ENCODE measurements around the gene EXOC6B. TPM values are rescaled to one million over a fixed set of nuclear protein-coding genes. Genes with fewer than 3 reads are reported as not detected.

The EXOC6B gene
- total and polyA plus RNA-seq, 9 of the 15 experiments (the other 6 are each of a cell fraction or from before 2014, with no cell fraction given): 0.28 to 4.2 (median 2.0) TPM

DNA sequence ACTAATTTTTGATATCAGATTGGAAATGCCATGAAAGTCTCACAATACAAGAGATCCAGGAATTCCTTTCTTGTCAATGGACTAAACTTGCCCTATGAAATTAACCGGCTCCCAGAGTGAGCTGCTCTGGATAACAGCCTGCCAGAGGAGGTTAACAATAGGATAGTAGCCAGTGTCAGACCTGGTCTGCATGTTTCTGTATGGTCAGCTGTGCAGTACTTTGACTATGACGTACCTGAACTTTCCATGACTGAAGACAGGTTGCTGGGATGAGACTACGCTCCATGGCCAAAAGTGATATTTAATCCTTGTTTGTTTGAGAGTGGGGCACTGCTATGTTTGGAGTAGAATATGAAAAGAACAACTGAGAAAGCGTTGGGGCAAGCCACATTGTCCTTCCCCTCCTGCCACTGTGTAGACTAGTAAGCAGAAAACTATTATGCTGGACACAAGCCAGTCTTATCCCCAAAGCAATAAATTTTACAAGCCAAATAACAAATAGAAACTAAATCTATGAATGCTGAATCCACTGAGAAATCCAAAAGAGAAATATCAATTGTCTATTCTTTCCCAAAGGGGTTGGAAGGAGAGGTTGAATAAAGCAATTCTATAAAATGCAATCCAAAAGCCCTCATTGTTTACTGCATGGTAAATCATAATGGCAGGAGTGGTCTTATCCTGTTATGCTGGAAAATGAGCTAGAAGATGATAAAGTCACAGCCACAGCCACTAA lies 562.6 kb downstream of the EXOC6B start:
- ATAC-seq (no peak), FAIRE-seq (no peak), DNase-seq (ENCODE audit: extremely low read depth in 1 of 4, low spot score in 3 of 4) (no peak)
- H2AFZ ChIP-seq (ENCODE audit: low read depth, low read length): no peak overlapping the region
- no peaks in the 10 kb centered on the region for H3K79me2 ChIP-seq (ENCODE audit: control insufficient read depth, insufficient read depth, low read length)
- no peak overlapping the region for H3K4me2 ChIP-seq (ENCODE audit: insufficient read depth, low read length)
- H3K9me1 ChIP-seq (ENCODE audit: control insufficient read depth, insufficient read depth, low read length): no peaks in the 10 kb centered on the region
- H3K27ac ChIP-seq (ENCODE audit: extremely low read depth, low read depth, low read length): no peak overlapping the region
- no peaks in the 10 kb centered on the region for H4K20me1 ChIP-seq (replicated peaks; ENCODE audit: control insufficient read depth, insufficient read depth, low read length)
- intact Hi-C loops (cut with micrococcal nuclease) (no loop called here), in situ Hi-C loops (cut with MboI) (no loop called here)
- H3K4me1 ChIP-seq (replicated peaks in 1 of 2; ENCODE audit: control insufficient read depth in 2 of 2, insufficient read depth in 2 of 2, low read length in 2 of 2): no peaks in the 10 kb centered on the region
- ChIA-PET POLR2A (no interaction called here), CTCF (ENCODE audit: low intra/inter-chr PET ratio) (no interaction called here)
- no TSS peak for BruUV-seq (replicated peaks)
- 0% methylated on average over 4 of the region's 4 CpGs for WGBS (ENCODE audit: insufficient coverage, low coverage, missing lambda C conversion rate)
- no peak overlapping the region for H3K4me3 ChIP-seq
- no peaks in the 10 kb centered on the region for H3K36me3 ChIP-seq (ENCODE audit: control insufficient read depth, insufficient read depth, low read length)
- H3K9me3 ChIP-seq (replicated peaks; ENCODE audit: control insufficient read depth, insufficient read depth, low read depth, low read length): no peaks in the 10 kb centered on the region
- H3K27me3 ChIP-seq (ENCODE audit: control insufficient read depth in 2 of 2, insufficient read depth in 2 of 2, low read length in 2 of 2): no peaks in the 10 kb centered on the region
- no peak overlapping the region for H3K9ac ChIP-seq (ENCODE audit: insufficient read depth in 1 of 2, low read depth in 2 of 2, low read length in 2 of 2)
- TF ChIP-seq ZNF780A (CRISPR knock-in tag; IDR thresholded peaks at IDR 0.05) (no peak), CC2D1A (IDR thresholded peaks at IDR 0.05) (no peak), CBX8 (IDR thresholded peaks at IDR 0.05; ENCODE audit: borderline replicate concordance, extremely low read depth, low read depth, low read length, poor library complexity, severe bottlenecking) (no peak)
- TF ChIP-seq, protein P1, sequence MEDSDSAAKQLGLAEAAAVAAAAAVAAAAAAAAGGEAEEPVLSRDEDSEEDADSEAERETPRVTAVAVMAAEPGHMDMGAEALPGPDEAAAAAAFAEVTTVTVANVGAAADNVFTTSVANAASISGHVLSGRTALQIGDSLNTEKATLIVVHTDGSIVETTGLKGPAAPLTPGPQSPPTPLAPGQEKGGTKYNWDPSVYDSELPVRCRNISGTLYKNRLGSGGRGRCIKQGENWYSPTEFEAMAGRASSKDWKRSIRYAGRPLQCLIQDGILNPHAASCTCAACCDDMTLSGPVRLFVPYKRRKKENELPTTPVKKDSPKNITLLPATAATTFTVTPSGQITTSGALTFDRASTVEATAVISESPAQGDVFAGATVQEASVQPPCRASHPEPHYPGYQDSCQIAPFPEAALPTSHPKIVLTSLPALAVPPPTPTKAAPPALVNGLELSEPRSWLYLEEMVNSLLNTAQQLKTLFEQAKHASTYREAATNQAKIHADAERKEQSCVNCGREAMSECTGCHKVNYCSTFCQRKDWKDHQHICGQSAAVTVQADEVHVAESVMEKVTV (CRISPR knock-in tag; IDR thresholded peaks at IDR 0.05): no peak
- TF ChIP-seq, protein P2, sequence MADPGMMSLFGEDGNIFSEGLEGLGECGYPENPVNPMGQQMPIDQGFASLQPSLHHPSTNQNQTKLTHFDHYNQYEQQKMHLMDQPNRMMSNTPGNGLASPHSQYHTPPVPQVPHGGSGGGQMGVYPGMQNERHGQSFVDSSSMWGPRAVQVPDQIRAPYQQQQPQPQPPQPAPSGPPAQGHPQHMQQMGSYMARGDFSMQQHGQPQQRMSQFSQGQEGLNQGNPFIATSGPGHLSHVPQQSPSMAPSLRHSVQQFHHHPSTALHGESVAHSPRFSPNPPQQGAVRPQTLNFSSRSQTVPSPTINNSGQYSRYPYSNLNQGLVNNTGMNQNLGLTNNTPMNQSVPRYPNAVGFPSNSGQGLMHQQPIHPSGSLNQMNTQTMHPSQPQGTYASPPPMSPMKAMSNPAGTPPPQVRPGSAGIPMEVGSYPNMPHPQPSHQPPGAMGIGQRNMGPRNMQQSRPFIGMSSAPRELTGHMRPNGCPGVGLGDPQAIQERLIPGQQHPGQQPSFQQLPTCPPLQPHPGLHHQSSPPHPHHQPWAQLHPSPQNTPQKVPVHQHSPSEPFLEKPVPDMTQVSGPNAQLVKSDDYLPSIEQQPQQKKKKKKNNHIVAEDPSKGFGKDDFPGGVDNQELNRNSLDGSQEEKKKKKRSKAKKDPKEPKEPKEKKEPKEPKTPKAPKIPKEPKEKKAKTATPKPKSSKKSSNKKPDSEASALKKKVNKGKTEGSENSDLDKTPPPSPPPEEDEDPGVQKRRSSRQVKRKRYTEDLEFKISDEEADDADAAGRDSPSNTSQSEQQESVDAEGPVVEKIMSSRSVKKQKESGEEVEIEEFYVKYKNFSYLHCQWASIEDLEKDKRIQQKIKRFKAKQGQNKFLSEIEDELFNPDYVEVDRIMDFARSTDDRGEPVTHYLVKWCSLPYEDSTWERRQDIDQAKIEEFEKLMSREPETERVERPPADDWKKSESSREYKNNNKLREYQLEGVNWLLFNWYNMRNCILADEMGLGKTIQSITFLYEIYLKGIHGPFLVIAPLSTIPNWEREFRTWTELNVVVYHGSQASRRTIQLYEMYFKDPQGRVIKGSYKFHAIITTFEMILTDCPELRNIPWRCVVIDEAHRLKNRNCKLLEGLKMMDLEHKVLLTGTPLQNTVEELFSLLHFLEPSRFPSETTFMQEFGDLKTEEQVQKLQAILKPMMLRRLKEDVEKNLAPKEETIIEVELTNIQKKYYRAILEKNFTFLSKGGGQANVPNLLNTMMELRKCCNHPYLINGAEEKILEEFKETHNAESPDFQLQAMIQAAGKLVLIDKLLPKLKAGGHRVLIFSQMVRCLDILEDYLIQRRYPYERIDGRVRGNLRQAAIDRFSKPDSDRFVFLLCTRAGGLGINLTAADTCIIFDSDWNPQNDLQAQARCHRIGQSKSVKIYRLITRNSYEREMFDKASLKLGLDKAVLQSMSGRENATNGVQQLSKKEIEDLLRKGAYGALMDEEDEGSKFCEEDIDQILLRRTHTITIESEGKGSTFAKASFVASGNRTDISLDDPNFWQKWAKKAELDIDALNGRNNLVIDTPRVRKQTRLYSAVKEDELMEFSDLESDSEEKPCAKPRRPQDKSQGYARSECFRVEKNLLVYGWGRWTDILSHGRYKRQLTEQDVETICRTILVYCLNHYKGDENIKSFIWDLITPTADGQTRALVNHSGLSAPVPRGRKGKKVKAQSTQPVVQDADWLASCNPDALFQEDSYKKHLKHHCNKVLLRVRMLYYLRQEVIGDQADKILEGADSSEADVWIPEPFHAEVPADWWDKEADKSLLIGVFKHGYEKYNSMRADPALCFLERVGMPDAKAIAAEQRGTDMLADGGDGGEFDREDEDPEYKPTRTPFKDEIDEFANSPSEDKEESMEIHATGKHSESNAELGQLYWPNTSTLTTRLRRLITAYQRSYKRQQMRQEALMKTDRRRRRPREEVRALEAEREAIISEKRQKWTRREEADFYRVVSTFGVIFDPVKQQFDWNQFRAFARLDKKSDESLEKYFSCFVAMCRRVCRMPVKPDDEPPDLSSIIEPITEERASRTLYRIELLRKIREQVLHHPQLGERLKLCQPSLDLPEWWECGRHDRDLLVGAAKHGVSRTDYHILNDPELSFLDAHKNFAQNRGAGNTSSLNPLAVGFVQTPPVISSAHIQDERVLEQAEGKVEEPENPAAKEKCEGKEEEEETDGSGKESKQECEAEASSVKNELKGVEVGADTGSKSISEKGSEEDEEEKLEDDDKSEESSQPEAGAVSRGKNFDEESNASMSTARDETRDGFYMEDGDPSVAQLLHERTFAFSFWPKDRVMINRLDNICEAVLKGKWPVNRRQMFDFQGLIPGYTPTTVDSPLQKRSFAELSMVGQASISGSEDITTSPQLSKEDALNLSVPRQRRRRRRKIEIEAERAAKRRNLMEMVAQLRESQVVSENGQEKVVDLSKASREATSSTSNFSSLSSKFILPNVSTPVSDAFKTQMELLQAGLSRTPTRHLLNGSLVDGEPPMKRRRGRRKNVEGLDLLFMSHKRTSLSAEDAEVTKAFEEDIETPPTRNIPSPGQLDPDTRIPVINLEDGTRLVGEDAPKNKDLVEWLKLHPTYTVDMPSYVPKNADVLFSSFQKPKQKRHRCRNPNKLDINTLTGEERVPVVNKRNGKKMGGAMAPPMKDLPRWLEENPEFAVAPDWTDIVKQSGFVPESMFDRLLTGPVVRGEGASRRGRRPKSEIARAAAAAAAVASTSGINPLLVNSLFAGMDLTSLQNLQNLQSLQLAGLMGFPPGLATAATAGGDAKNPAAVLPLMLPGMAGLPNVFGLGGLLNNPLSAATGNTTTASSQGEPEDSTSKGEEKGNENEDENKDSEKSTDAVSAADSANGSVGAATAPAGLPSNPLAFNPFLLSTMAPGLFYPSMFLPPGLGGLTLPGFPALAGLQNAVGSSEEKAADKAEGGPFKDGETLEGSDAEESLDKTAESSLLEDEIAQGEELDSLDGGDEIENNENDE (IDR thresholded peaks at IDR 0.05; ENCODE audit: low read depth, low read length): no peak
- TF ChIP-seq, protein P3, sequence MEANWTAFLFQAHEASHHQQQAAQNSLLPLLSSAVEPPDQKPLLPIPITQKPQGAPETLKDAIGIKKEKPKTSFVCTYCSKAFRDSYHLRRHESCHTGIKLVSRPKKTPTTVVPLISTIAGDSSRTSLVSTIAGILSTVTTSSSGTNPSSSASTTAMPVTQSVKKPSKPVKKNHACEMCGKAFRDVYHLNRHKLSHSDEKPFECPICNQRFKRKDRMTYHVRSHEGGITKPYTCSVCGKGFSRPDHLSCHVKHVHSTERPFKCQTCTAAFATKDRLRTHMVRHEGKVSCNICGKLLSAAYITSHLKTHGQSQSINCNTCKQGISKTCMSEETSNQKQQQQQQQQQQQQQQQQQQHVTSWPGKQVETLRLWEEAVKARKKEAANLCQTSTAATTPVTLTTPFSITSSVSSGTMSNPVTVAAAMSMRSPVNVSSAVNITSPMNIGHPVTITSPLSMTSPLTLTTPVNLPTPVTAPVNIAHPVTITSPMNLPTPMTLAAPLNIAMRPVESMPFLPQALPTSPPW (CRISPR knock-in tag; IDR thresholded peaks at IDR 0.05): no peak

All from K562 (cell line).